GM13977 (cell line): Measurements from ENCODE around the gene EHD3.

ENCODE experiments used
- DNase-seq: peaks from one replicate; pipeline ENCODE4 v3.0.0; 2012; ENCODE audit warnings: low spot score
- in situ Hi-C: fragments of 300-500 bp; cut with MboI; formaldehyde crosslinking; loops from one replicate; pipeline ENCODE4 v1.12.0; 2022; ENCODE audit warnings: low sequenced_read_pairs, low pct_unique_long_range_greater_than_20kb, mixed read lengths, inconsistent platforms; ENCODE audit not compliant: unreplicated experiment
- TF ChIP-seq, protein P1 (sequence below): IDR thresholded peaks from 2 replicates; pipeline ENCODE4 v1.5.1; 2012; ENCODE audit warnings: mild to moderate bottlenecking, control low read depth; ENCODE audit not compliant: insufficient read depth; ENCODE audit errors: extremely low read depth, missing control alignments

EHD3 gene

DNA sequence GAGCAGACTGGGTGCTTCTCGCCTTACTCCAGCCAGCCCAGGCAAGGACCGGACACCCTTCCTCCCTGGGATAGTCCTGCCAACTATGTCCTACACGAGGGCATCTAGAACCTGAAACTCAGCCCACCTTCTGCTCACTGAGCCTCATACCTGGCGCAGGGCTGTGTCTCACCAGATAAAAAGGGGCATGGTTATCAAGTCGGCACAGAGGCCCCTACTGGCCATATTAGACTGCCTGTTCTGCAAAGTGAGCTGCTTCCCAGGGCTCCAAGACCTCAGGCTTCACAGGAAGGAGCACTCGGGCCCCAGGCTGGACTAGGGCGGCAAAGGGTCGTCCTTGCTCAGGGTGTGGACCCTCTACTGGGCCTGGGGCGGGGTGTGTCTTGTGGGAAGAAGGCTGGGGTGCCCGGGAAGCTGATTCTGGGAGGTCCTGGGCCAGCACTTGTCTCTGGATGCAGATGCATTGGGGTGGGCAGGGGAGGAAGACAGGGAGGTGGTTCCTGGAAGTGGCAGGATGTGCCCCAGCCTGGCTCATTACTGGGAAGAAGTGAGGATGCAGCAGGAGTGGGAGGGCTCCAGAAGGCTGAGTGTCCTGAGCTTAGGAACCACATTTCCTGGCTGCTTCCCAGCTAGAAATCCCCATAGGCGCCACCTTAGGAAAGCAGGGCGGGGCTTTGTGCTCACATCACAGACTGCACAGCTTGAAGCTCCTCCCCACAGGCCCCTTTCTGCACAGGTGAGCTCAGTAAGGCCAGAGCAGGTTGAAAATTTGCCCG is 19.6 kb downstream of the EHD3 start:
- TF ChIP-seq, protein P1, sequence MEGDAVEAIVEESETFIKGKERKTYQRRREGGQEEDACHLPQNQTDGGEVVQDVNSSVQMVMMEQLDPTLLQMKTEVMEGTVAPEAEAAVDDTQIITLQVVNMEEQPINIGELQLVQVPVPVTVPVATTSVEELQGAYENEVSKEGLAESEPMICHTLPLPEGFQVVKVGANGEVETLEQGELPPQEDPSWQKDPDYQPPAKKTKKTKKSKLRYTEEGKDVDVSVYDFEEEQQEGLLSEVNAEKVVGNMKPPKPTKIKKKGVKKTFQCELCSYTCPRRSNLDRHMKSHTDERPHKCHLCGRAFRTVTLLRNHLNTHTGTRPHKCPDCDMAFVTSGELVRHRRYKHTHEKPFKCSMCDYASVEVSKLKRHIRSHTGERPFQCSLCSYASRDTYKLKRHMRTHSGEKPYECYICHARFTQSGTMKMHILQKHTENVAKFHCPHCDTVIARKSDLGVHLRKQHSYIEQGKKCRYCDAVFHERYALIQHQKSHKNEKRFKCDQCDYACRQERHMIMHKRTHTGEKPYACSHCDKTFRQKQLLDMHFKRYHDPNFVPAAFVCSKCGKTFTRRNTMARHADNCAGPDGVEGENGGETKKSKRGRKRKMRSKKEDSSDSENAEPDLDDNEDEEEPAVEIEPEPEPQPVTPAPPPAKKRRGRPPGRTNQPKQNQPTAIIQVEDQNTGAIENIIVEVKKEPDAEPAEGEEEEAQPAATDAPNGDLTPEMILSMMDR: no peak
- DNase-seq: no peak
- in situ Hi-C loops: no loop called here

DNA sequence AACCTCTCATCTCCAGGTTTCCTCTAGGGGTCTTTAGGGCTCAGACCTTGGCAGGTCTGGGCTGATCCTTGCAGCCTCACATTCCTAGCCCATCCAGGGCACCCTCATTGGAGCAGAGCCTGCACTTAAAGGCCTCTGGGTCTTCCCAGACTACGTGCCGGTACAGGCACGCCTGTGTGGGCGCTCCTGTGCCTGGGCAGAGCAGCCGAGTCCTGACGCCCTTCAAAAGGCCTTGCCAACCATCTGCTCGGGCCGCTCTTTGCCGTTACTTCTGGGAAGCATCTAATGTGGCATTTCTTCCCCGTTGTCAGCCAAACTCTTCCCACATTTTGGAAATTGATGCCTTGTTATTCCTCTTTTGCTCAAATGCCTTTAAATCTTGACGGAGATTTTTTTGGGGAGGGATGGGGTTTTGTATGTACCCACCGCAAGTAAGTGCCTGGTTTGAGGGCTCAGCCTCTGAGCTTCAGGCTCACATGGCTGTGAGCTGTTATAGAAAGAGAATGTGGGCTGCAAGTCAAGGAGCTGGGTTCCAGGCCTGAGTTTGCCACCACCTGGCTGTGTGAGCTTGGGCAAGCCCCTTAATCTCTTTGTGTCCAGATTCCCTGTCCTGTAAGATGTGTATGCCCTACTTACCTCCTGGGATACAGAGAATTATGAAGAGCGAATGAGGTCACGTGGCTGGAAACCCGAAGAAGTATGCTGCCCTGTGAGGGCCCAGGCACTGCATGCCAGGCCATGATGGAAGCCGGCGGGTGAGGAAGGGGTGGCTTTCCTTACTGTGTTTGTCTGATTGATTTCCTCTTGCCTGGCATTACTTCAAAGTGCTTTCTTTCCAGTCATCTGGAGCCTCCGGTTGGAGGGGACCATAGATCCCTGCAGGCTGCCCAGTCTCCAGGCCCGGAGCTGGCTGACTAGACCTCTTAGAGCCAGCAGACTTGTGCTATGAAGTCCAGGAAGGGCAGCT is 20.6 kb downstream of the EHD3 start:
- in situ Hi-C loops: no loop called here
- TF ChIP-seq, protein P1: no peak

GRCh38 chr2:31255911-31256571 is 22.1 kb downstream of the EHD3 start:
- in situ Hi-C loops: no loop called here
- peak; percentile 68 for DNase-seq
- TF ChIP-seq, protein P1: no peak

More for the DNA sequence above, 20.6 kb downstream of the EHD3 start:
- no peak for DNase-seq

DNA sequence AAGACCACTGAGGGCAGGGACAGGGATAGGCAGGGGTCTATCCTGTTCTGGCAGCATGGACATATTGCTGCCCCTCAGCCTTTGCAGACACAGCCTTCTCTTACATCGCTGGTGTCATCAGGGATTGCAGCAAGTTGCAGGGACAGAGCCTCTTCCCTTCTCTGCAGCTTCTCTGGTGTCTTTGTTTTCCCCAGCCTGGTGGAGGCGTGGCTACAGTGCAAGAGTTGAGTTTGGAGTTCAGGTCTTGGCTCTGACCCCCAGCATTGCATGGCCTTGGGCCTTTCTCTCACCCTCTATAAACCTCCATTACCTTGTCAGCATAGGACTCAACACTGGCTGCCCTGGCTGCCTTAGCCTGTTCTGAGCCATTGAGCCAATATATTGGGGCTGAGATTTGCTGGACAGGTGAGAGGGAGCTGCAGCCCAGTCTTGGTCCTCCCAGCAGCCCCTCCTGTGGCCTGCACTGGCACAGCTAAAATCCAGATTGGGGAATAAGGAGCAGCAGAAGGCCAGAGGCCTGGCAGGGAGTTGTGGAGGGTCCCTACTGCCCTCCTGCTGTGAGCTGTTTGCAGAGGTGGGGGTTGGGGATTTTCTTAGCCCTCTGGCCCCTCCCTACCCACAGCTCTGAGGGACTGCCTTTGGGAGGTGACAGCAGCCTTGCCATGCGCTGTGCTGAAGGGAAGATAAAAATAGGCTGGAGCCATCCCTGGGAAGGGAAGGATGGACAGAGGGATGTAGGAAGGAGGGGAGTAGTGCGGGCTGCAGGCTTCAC is 22.8 kb downstream of the EHD3 start:
- no peak for DNase-seq
- TF ChIP-seq, protein P1: no peak
- in situ Hi-C loops: no loop called here

- in situ Hi-C loops: no loop called here
- peak; percentile 77 for DNase-seq
- TF ChIP-seq, protein P1: no peak
These were observed 24.4 kb downstream of the EHD3 start for GRCh38 chr2:31258351-31258750.
